ENCODE measurements around the gene AHCYL2.
"Not testable (repeated sequence)": the region's sequence is repeated elsewhere in the genome, so short reads cannot be mapped to it uniquely, and the experiment has no call there.

The AHCYL2 gene

GRCh38 chr7:129218514-129219062, 6.2 kb upstream of the AHCYL2 start:
- Histone ChIP-seq H3K4me1 (ENCODE audit: control insufficient read depth, insufficient read depth, low read length, poor library complexity, severe bottlenecking) (no peaks in the 10 kb centered on the region), H3K9me3 (ENCODE audit: control insufficient read depth, low read length) (no peaks in the 10 kb centered on the region), H3K27me3 (replicated peaks; ENCODE audit: control insufficient read depth, insufficient read depth, low read length, poor library complexity, severe bottlenecking) (no peaks in the 10 kb centered on the region), H3K4me3 (ENCODE audit: insufficient read depth, low read depth, low read length, poor library complexity, severe bottlenecking) (no peak overlapping the region), H3K36me3 (ENCODE audit: control insufficient read depth, insufficient read depth, low read length) (no peaks in the 10 kb centered on the region), H3K27ac (ENCODE audit: insufficient read depth, low read length, poor library complexity, severe bottlenecking) (no peak overlapping the region)
- DNase-seq = peak; percentile 56 to 71 (median 59)

- H3K4me1 ChIP-seq (ENCODE audit: control insufficient read depth, insufficient read depth, low read length, poor library complexity, severe bottlenecking); H3K27ac ChIP-seq (ENCODE audit: insufficient read depth, low read length, poor library complexity, severe bottlenecking); H3K36me3 ChIP-seq (ENCODE audit: control insufficient read depth, insufficient read depth, low read length); H3K4me3 ChIP-seq (ENCODE audit: insufficient read depth, low read depth, low read length, poor library complexity, severe bottlenecking); DNase-seq; H3K27me3 ChIP-seq (replicated peaks; ENCODE audit: control insufficient read depth, insufficient read depth, low read length, poor library complexity, severe bottlenecking); H3K9me3 ChIP-seq (ENCODE audit: control insufficient read depth, low read length): not testable (repeated sequence)
Measured at GRCh38 chr7:129219166-129219565, 5.7 kb upstream of the AHCYL2 start.

- no peaks in the 10 kb centered on the region for H3K4me1 ChIP-seq (ENCODE audit: control insufficient read depth, insufficient read depth, low read length, poor library complexity, severe bottlenecking)
- no peaks in the 10 kb centered on the region for H3K36me3 ChIP-seq (ENCODE audit: control insufficient read depth, insufficient read depth, low read length)
- DNase-seq = no peak
- no peak overlapping the region for H3K27ac ChIP-seq (ENCODE audit: insufficient read depth, low read length, poor library complexity, severe bottlenecking)
- no peak overlapping the region for H3K4me3 ChIP-seq (ENCODE audit: insufficient read depth, low read depth, low read length, poor library complexity, severe bottlenecking)
- H3K9me3 ChIP-seq (ENCODE audit: control insufficient read depth, low read length) = no peaks in the 10 kb centered on the region
- no peaks in the 10 kb centered on the region for H3K27me3 ChIP-seq (replicated peaks; ENCODE audit: control insufficient read depth, insufficient read depth, low read length, poor library complexity, severe bottlenecking)
Measured at GRCh38 chr7:129222064-129222463, 2.8 kb upstream of the AHCYL2 start.

GRCh38 chr7:129225206-129225930, 538 bp downstream of the AHCYL2 start:
- peak overlapping the region; percentile 84 for H3K4me3 ChIP-seq (ENCODE audit: insufficient read depth, low read depth, low read length, poor library complexity, severe bottlenecking)
- no peaks in the 10 kb centered on the region for H3K9me3 ChIP-seq (ENCODE audit: control insufficient read depth, low read length)
- no peaks in the 10 kb centered on the region for H3K4me1 ChIP-seq (ENCODE audit: control insufficient read depth, insufficient read depth, low read length, poor library complexity, severe bottlenecking)
- peak overlapping the region; percentile 90 for H3K27ac ChIP-seq (ENCODE audit: insufficient read depth, low read length, poor library complexity, severe bottlenecking)
- no peaks in the 10 kb centered on the region for H3K36me3 ChIP-seq (ENCODE audit: control insufficient read depth, insufficient read depth, low read length)
- H3K27me3 ChIP-seq (replicated peaks; ENCODE audit: control insufficient read depth, insufficient read depth, low read length, poor library complexity, severe bottlenecking) = no peaks in the 10 kb centered on the region
- peak in 2 of 3 donors; percentile 35 to 46 for DNase-seq

- DNase-seq = no peak
- Histone ChIP-seq H3K4me3 (ENCODE audit: insufficient read depth, low read depth, low read length, poor library complexity, severe bottlenecking) (peak overlapping the region; percentile 84), H3K36me3 (ENCODE audit: control insufficient read depth, insufficient read depth, low read length) (no peaks in the 10 kb centered on the region), H3K4me1 (ENCODE audit: control insufficient read depth, insufficient read depth, low read length, poor library complexity, severe bottlenecking) (no peaks in the 10 kb centered on the region), H3K27me3 (replicated peaks; ENCODE audit: control insufficient read depth, insufficient read depth, low read length, poor library complexity, severe bottlenecking) (no peaks in the 10 kb centered on the region), H3K9me3 (ENCODE audit: control insufficient read depth, low read length) (no peaks in the 10 kb centered on the region), H3K27ac (ENCODE audit: insufficient read depth, low read length, poor library complexity, severe bottlenecking) (peak overlapping the region; percentile 90)
Measured at GRCh38 chr7:129225931-129226572, 1.2 kb downstream of the AHCYL2 start.

- no peaks in the 10 kb centered on the region for H3K27me3 ChIP-seq (replicated peaks; ENCODE audit: control insufficient read depth, insufficient read depth, low read length, poor library complexity, severe bottlenecking)
- H3K27ac ChIP-seq (ENCODE audit: insufficient read depth, low read length, poor library complexity, severe bottlenecking) = no peak overlapping the region
- H3K4me3 ChIP-seq (ENCODE audit: insufficient read depth, low read depth, low read length, poor library complexity, severe bottlenecking) = no peak overlapping the region
- DNase-seq = no peak
- no peaks in the 10 kb centered on the region for H3K4me1 ChIP-seq (ENCODE audit: control insufficient read depth, insufficient read depth, low read length, poor library complexity, severe bottlenecking)
- H3K36me3 ChIP-seq (ENCODE audit: control insufficient read depth, insufficient read depth, low read length) = no peaks in the 10 kb centered on the region
- no peaks in the 10 kb centered on the region for H3K9me3 ChIP-seq (ENCODE audit: control insufficient read depth, low read length)
Measured at GRCh38 chr7:129227646-129228578, 3.1 kb downstream of the AHCYL2 start.

- Histone ChIP-seq H3K36me3 (ENCODE audit: control insufficient read depth, insufficient read depth, low read length) (no peaks in the 10 kb centered on the region), H3K27ac (ENCODE audit: insufficient read depth, low read length, poor library complexity, severe bottlenecking) (no peak overlapping the region), H3K9me3 (ENCODE audit: control insufficient read depth, low read length) (no peaks in the 10 kb centered on the region), H3K27me3 (replicated peaks; ENCODE audit: control insufficient read depth, insufficient read depth, low read length, poor library complexity, severe bottlenecking) (no peaks in the 10 kb centered on the region), H3K4me3 (ENCODE audit: insufficient read depth, low read depth, low read length, poor library complexity, severe bottlenecking) (no peak overlapping the region), H3K4me1 (ENCODE audit: control insufficient read depth, insufficient read depth, low read length, poor library complexity, severe bottlenecking) (no peaks in the 10 kb centered on the region)
- no peak for DNase-seq
Measured at GRCh38 chr7:129228633-129229032, 3.8 kb downstream of the AHCYL2 start.

- no peak for DNase-seq
- H3K4me1 ChIP-seq (ENCODE audit: control insufficient read depth, insufficient read depth, low read length, poor library complexity, severe bottlenecking) = no peaks in the 10 kb centered on the region
- H3K27me3 ChIP-seq (replicated peaks; ENCODE audit: control insufficient read depth, insufficient read depth, low read length, poor library complexity, severe bottlenecking) = no peaks in the 10 kb centered on the region
- no peaks in the 10 kb centered on the region for H3K36me3 ChIP-seq (ENCODE audit: control insufficient read depth, insufficient read depth, low read length)
- H3K27ac ChIP-seq (ENCODE audit: insufficient read depth, low read length, poor library complexity, severe bottlenecking) = no peak overlapping the region
- no peak overlapping the region for H3K4me3 ChIP-seq (ENCODE audit: insufficient read depth, low read depth, low read length, poor library complexity, severe bottlenecking)
- H3K9me3 ChIP-seq (ENCODE audit: control insufficient read depth, low read length) = no peaks in the 10 kb centered on the region
Measured at GRCh38 chr7:129231666-129232065, 6.8 kb downstream of the AHCYL2 start.

GRCh38 chr7:129238546-129238945, 13.7 kb downstream of the AHCYL2 start:
- no peaks in the 10 kb centered on the region for H3K9me3 ChIP-seq (ENCODE audit: control insufficient read depth, low read length)
- H3K4me3 ChIP-seq (ENCODE audit: insufficient read depth, low read depth, low read length, poor library complexity, severe bottlenecking) = no peak overlapping the region
- H3K27ac ChIP-seq (ENCODE audit: insufficient read depth, low read length, poor library complexity, severe bottlenecking) = no peak overlapping the region
- H3K4me1 ChIP-seq (ENCODE audit: control insufficient read depth, insufficient read depth, low read length, poor library complexity, severe bottlenecking) = no peaks in the 10 kb centered on the region
- H3K27me3 ChIP-seq (replicated peaks; ENCODE audit: control insufficient read depth, insufficient read depth, low read length, poor library complexity, severe bottlenecking) = no peaks in the 10 kb centered on the region
- no peak for DNase-seq
- no peaks in the 10 kb centered on the region for H3K36me3 ChIP-seq (ENCODE audit: control insufficient read depth, insufficient read depth, low read length)

Measured in effector memory CD4-positive, alpha-beta T cell (primary cell).